Measurements from ENCODE around the gene TPPP. TPM values are rescaled to one million over a fixed set of nuclear protein-coding genes. Genes with fewer than 3 reads are reported as not detected.

Gene TPPP
- total and polyA plus RNA-seq, 2 donors (not counting 3 experiments of a cell fraction or from before 2014, with no cell fraction given) = 0.04 to 0.09 TPM

DNA sequence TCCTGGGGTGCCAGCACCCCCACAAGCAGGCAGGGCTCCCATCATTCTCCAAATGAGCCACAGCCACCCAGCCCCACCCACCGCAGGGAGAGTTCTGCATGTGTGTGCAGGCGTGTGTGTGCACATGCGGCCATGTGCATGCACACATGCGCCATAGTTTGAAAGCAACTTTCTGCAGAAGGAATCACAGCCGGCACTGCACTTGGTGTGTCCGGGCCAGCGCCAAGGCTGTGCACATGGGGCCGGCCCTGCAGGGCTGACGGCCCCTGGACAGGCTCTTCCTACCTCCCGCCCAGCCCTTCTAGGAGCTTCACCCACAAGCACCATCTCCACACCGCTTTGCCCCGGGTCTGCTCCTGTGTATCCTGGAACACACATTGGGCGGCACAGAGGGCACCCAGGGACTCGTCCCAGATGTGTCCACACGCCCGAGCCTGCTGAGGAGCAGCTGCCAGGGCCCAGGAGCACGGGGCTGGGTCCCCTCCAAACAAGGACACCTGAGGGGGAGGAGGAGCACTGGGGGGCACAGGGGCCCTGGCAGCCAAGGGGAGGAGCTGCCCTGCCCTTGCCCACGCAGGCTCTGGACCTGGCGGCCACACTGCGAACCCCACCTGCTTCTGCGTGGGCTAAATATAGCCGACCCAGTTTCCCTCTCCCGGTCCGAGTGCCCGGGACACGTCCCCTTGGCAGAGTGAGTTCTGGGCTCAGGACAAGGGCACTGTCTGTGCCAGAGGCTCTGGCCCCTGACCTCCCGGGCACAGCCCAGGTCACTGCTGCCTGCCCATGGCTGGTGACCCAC, 19.1 kb downstream of the TPPP start:
- POLR2A ChIA-PET = no interaction called here

More for the DNA sequence above, 19.1 kb downstream of the TPPP start:
- no peaks in the 10 kb centered on the region for H3K4me1 ChIP-seq (ENCODE audit: control insufficient read depth, extremely low read depth, insufficient read depth, low read length)
- H3K27me3 ChIP-seq (ENCODE audit: control insufficient read depth in 2 of 2, insufficient read depth in 2 of 2, low read length in 2 of 2) = no peaks in the 10 kb centered on the region
- no TSS peak for BruUV-seq (replicated peaks)
- TF ChIP-seq, protein P1, sequence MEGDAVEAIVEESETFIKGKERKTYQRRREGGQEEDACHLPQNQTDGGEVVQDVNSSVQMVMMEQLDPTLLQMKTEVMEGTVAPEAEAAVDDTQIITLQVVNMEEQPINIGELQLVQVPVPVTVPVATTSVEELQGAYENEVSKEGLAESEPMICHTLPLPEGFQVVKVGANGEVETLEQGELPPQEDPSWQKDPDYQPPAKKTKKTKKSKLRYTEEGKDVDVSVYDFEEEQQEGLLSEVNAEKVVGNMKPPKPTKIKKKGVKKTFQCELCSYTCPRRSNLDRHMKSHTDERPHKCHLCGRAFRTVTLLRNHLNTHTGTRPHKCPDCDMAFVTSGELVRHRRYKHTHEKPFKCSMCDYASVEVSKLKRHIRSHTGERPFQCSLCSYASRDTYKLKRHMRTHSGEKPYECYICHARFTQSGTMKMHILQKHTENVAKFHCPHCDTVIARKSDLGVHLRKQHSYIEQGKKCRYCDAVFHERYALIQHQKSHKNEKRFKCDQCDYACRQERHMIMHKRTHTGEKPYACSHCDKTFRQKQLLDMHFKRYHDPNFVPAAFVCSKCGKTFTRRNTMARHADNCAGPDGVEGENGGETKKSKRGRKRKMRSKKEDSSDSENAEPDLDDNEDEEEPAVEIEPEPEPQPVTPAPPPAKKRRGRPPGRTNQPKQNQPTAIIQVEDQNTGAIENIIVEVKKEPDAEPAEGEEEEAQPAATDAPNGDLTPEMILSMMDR (IDR thresholded peaks at IDR 0.05; ENCODE audit: extremely low read depth in 1 of 2, insufficient read depth in 1 of 2, low read depth in 1 of 2, low read length in 2 of 2) = no peak
- TF ChIP-seq MYC (IDR thresholded peaks at IDR 0.05; ENCODE audit: low read depth, low read length) (no peak), EZH2 (IDR thresholded peaks at IDR 0.05; ENCODE audit: borderline replicate concordance, low read depth, low read length, severe bottlenecking) (no peak), JUN (IDR thresholded peaks at IDR 0.05; ENCODE audit: borderline replicate concordance, insufficient read depth, insufficient read length, low read depth) (no peak), POLR2A (IDR thresholded peaks at IDR 0.05; ENCODE audit: low read depth, low read length) (no peak), FOS (IDR thresholded peaks at IDR 0.05; ENCODE audit: borderline replicate concordance, insufficient read depth, low read length) (no peak), GATA2 (IDR thresholded peaks at IDR 0.05; ENCODE audit: insufficient read depth, insufficient read length, low read depth, low read length) (no peak), POLR2AphosphoS5 (IDR thresholded peaks at IDR 0.05; ENCODE audit: insufficient read depth, low read depth, low read length) (no peak)
- TF ChIP-seq, protein P2, sequence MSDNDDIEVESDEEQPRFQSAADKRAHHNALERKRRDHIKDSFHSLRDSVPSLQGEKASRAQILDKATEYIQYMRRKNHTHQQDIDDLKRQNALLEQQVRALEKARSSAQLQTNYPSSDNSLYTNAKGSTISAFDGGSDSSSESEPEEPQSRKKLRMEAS (IDR thresholded peaks at IDR 0.05; ENCODE audit: insufficient read depth, insufficient read length) = no peak
- CTCF ChIA-PET = interaction anchor here (0.7 to 6.0 kb wide), 2 partner anchors 54 to 228 kb away, joined by 3 to 101 read pairs; no protein-coding TSS in a partner anchor
- no peak for DNase-seq (ENCODE audit: low read depth, low spot score)
- no peaks in the 10 kb centered on the region for H3K36me3 ChIP-seq (ENCODE audit: control insufficient read depth in 2 of 2, extremely low read depth in 1 of 2, insufficient read depth in 2 of 2, low read length in 2 of 2)
- intact Hi-C loops (cut with micrococcal nuclease) (loop anchor here (10.0 kb wide), 1 partner anchor 359 kb away; no protein-coding TSS in a partner anchor), dilution Hi-C loops (cut with MboI; ENCODE audit: extremely low pct_ligation_motif_present, low sequenced_read_pairs) (no loop called here)
- no peaks in the 10 kb centered on the region for H3K79me2 ChIP-seq (ENCODE audit: control insufficient read depth, insufficient read depth, low read length)
- H3K4me3 ChIP-seq (replicated peaks in 1 of 3; ENCODE audit: insufficient read depth in 1 of 3, low read depth in 1 of 3, low read length in 3 of 3) = no peak overlapping the region
- H2AFZ ChIP-seq (ENCODE audit: low read depth, low read length) = no peak overlapping the region
- H3K9ac ChIP-seq (replicated peaks; ENCODE audit: extremely low read depth, insufficient read depth, low read length) = no peak overlapping the region
- FAIRE-seq = no peak
- no peaks in the 10 kb centered on the region for H4K20me1 ChIP-seq (replicated peaks; ENCODE audit: control insufficient read depth, extremely low read depth, insufficient read depth, low read length)
- H3K9me1 ChIP-seq (replicated peaks; ENCODE audit: control insufficient read depth, extremely low read depth, insufficient read depth, low read length) = no peaks in the 10 kb centered on the region
- H3K27ac ChIP-seq (ENCODE audit: insufficient read depth, low read depth, low read length) = no peak overlapping the region
- H3K9me3 ChIP-seq (replicated peaks; ENCODE audit: control insufficient read depth, insufficient read depth, low read length) = no peaks in the 10 kb centered on the region
- H3K4me2 ChIP-seq (ENCODE audit: insufficient read depth, low read length) = no peak overlapping the region
